SJSA1 (cell line): Measurements from ENCODE around the gene DMAC1. TPM values are rescaled to one million over a fixed set of nuclear protein-coding genes. Genes with fewer than 3 reads are reported as not detected.

Source experiments
- DNase-seq, 2 experiments: peaks; one replicate each; pipeline ENCODE4 v3.0.0-alpha.2; 2015 to 2020; ENCODE audit warnings: low spot score in 2 of 2, low read depth in 1 of 2
- H3K27ac ChIP-seq: fragments of 250-450 bp; sonication (Bioruptor Pico); 2 replicates; pipeline ENCODE4 v1.5.1; 2020; ENCODE audit warnings: mild to moderate bottlenecking, moderate library complexity
- H3K27me3 ChIP-seq: fragments of 250-450 bp; sonication (Bioruptor Pico); replicated peaks from 2 replicates; pipeline ENCODE4 v1.5.1; 2020; ENCODE audit warnings: mild to moderate bottlenecking, moderate library complexity
- H3K36me3 ChIP-seq: fragments of 250-450 bp; sonication (Bioruptor Pico); 2 replicates; pipeline ENCODE4 v1.5.1; 2020; ENCODE audit warnings: mild to moderate bottlenecking
- H3K4me1 ChIP-seq: fragments of 250-450 bp; sonication (Bioruptor Pico); replicated peaks from 2 replicates; pipeline ENCODE4 v1.6.1; 2021; ENCODE audit warnings: mild to moderate bottlenecking
- H3K4me3 ChIP-seq: fragments of 250-450 bp; sonication (Bioruptor Pico); 2 replicates; pipeline ENCODE4 v1.5.1; 2020; ENCODE audit warnings: mild to moderate bottlenecking
- H3K9me3 ChIP-seq: fragments of 250-450 bp; sonication (Bioruptor Pico); replicated peaks from 2 replicates; pipeline ENCODE4 v1.5.1; 2020; ENCODE audit warnings: mild to moderate bottlenecking
- total RNA-seq: library from RNA; depleted of rRNA; stranded (reverse); fragments of >200 nt; shearing (Covaris generic); gene quantifications from 2 replicates; pipeline ENCODE4 v1.2.3, GENCODE V29; 2014; rRNA removed

The DMAC1 gene, protein sequence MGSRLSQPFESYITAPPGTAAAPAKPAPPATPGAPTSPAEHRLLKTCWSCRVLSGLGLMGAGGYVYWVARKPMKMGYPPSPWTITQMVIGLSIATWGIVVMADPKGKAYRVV
- total RNA-seq, result 3.9 and 5.3 TPM in 2 replicates

DNA sequence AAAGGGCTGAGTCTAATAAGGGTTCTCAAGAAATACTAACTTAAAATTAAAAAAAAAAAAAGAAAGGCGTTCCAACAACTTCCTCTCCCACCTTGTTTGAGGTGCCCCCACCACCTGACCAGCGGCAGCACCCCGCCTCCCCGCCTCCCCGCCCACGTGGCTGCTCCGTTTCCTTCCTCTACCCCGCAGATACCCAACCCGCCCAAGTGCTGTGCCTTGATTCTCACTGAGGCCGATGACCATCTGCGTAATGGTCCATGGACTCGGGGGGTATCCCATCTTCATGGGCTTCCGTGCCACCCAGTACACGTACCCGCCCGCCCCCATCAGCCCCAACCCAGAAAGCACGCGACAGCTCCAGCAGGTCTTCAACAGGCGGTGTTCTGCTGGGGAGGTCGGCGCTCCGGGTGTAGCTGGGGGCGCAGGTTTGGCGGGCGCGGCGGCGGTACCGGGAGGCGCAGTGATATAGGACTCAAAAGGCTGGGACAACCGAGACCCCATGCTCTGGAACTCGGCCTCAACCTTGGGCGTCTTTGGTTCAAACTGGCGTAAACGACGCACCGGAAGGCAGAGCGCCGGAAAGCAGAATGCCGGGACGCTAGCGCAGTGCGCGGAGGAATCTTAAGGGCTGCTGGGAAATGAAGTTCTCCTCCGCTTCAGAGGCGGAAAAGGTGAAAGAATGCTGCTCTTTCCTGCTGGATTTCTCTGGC, at the start of gene DMAC1:
Gene DMAC1, minus strand, starts transcription at position 545 of the 710 bp plus-strand sequence. Its CDS starts 44 bp downstream, at position 501.
- peak; percentile 45 to 58 for DNase-seq
- Histone ChIP-seq H3K27ac (no peak within 1 kb of the TSS), H3K9me3 (no peaks in the 10 kb centered on the region), H3K4me3 (peak within 1 kb of the TSS; percentile 58), H3K4me1 (no peaks in the 10 kb centered on the region), H3K36me3 (no peaks in the 10 kb centered on the region), H3K27me3 (no peaks in the 10 kb centered on the region)

DNA sequence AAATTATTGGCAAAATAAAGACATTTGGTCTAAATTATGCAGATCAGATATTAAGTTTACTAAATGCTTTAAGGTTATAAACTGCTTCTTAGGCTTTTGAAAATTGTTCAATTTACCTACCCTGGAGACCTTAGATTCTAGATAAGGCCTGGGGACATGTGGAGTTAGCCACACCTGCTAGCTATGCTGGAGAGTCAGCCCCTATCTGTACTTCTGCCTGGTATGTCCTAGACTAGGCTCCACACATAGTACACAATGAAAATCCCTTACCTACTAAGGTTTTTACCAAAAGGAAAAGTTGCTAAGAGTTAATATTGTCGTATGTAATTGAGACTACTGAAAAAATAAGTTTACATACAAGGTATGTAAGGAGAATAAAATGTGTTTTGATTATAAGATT, 49.8 kb upstream of the DMAC1 start:
- H3K9me3 ChIP-seq, result no peaks in the 10 kb centered on the region
- DNase-seq, result no peak
- H3K36me3 ChIP-seq, result no peaks in the 10 kb centered on the region
- no peak overlapping the region for H3K4me3 ChIP-seq
- no peaks in the 10 kb centered on the region for H3K27me3 ChIP-seq
- H3K4me1 ChIP-seq, result no peaks in the 10 kb centered on the region
- H3K27ac ChIP-seq, result no peak overlapping the region

DNA sequence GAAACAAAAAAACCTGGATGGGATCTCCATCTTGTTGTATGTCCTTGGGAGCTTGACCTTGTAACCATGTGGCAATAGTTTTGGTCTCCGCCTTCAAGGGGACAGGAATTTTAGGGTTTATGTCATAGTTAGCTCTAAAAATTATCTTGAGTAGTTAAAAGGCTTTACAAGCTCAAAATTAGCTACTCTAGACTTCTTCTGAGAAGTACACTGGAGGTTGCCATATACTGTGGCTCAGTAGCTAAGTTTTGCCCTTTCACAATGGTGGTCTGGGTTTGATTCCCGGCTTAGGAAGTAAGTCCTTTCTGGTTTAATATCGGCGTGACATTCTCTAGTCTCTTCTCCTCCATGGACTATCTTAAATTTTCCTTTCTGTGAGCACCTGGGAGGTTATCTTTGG, 48.9 kb upstream of the DMAC1 start:
- Histone ChIP-seq H3K27ac (no peak overlapping the region), H3K4me1 (no peaks in the 10 kb centered on the region), H3K36me3 (no peaks in the 10 kb centered on the region), H3K27me3 (no peaks in the 10 kb centered on the region), H3K4me3 (no peak overlapping the region), H3K9me3 (no peaks in the 10 kb centered on the region)
- DNase-seq, result no peak

DNA sequence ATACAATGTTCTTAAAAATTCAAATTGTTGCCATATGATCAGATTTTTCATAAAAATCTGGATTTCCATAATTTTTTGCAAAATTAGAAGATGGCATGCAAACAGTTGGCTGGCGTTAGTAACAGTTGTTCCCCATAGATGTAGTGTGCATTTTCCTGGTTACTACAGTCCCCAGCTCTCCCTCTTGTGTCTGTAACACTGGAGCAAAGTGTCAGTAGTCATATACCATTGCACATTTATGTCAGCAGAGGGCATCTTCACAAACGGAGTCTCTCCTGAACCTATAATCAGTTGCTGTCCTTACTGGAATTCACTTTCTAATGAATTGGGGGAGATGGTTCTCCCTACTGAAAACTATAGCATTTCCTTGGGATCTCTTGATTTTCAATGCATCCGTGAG, 44.7 kb upstream of the DMAC1 start:
- DNase-seq, result no peak
- H3K27ac ChIP-seq, result no peak overlapping the region
- no peaks in the 10 kb centered on the region for H3K4me1 ChIP-seq

DNA sequence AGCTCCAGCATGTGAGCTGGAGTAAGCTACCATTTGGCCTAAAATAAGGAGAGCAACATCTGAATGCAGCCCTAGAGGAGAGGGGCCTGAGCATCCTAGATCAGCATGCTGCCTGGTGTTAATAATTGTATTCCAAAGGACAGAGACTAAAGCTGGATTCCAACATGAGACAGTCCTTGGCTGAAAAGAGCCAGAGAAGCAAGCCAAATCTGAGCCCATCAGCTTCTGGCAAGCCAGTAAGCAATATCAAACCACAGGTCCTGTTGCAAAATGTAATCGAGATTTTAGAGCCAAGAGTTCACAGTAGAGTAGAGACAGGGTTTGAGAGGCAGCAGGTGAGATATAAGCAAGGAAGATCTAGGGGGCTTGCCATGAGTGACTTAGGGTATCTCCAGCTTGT, 42.3 kb upstream of the DMAC1 start:
- Histone ChIP-seq H3K9me3 (no peaks in the 10 kb centered on the region), H3K27ac (no peak overlapping the region), H3K36me3 (no peaks in the 10 kb centered on the region), H3K4me1 (no peaks in the 10 kb centered on the region), H3K4me3 (no peak overlapping the region), H3K27me3 (no peaks in the 10 kb centered on the region)
- no peak for DNase-seq

More for the DNA sequence above, 44.7 kb upstream of the DMAC1 start:
- H3K27me3 ChIP-seq, result no peaks in the 10 kb centered on the region
- H3K4me3 ChIP-seq, result no peak overlapping the region
- H3K36me3 ChIP-seq, result no peaks in the 10 kb centered on the region
- H3K9me3 ChIP-seq, result no peaks in the 10 kb centered on the region

DNA sequence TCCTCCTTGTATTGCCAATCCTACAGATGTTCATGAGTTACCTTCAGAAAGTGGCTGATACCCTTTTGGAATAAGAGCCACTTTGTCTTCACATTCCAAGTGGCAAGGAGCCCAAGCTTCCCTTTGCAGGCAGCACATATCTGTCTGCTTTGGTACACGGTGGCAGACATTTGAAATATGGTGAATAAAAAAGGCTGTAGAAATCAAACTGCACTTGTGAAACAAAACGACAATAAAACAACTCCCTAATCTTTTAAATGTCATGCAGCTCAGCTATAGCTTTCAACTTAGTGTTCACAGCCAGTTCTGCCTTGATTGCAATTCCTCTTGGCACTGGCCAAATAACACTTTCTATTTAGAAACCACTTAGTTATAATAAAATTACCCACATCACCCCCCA, 35.0 kb upstream of the DMAC1 start:
- Histone ChIP-seq H3K9me3 (no peaks in the 10 kb centered on the region), H3K4me3 (no peak overlapping the region), H3K27ac (no peak overlapping the region), H3K36me3 (no peaks in the 10 kb centered on the region), H3K27me3 (no peaks in the 10 kb centered on the region), H3K4me1 (no peaks in the 10 kb centered on the region)
- no peak for DNase-seq

DNA sequence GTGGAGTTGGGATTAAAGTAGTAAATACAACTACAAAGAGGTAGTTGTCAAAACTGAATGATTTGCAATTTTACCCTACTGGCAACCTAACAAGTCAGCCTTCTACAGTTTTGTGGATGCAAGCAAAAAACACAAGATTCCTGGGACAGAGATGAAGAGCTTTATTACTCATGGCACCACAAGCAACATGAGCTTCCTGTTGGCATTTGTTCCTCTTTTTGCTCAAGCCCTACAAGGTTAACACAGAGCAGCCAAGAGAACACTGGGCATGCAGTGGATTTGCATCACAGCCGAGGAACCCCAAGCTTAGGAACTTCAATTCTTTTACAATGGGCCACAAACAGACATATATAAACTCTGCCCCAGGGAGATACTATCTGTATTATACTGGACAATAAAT, 28.8 kb upstream of the DMAC1 start:
- no peak for DNase-seq
- H3K9me3 ChIP-seq, result no peaks in the 10 kb centered on the region
- no peak overlapping the region for H3K4me3 ChIP-seq
- no peaks in the 10 kb centered on the region for H3K36me3 ChIP-seq
- no peak overlapping the region for H3K27ac ChIP-seq
- H3K27me3 ChIP-seq, result no peaks in the 10 kb centered on the region
- H3K4me1 ChIP-seq, result no peaks in the 10 kb centered on the region

DNA sequence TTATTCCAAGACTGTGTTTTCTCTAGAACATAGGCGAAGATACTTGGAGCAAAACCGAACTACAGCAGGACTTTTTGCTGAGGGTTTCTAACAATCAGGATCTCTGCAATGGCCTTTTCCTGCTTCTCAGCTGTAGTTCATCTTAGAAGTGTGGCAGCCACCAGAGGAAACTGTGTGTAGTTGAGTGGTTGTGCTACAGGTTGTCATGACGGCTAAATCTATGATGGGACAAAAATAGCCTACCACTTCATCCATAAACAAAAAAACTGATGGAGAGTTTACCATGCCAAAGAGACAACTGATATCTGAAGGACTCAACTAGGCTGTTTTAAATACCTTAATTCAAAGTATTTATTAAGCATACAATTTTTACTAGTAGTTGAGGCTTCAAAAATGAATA, 28.2 kb upstream of the DMAC1 start:
- DNase-seq, result no peak
- H3K4me3 ChIP-seq, result no peak overlapping the region
- H3K9me3 ChIP-seq, result no peaks in the 10 kb centered on the region
- no peaks in the 10 kb centered on the region for H3K27me3 ChIP-seq
- no peak overlapping the region for H3K27ac ChIP-seq
- H3K4me1 ChIP-seq, result no peaks in the 10 kb centered on the region
- no peaks in the 10 kb centered on the region for H3K36me3 ChIP-seq

DNA sequence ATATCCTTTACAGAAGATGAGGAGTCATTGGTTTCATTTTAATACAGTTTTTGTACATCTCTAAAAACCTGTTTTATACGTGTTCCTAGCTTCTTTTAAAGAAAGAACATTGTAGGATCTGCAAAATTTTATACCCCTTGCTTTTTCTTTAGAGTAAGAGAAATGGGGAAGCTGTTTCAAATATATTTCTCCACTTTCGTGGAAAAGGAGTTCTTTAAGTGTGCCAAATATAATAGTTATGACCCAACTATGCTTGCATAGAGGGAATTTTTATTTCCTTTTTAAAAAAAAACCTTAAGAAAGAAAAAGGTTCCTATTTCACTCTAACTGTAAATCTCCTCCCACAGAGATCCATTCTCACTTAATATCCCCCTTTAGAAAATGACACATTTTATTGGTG, 27.5 kb upstream of the DMAC1 start:
- no peak for DNase-seq
- H3K27ac ChIP-seq, result no peak overlapping the region
- H3K9me3 ChIP-seq, result no peaks in the 10 kb centered on the region
- H3K4me1 ChIP-seq, result no peaks in the 10 kb centered on the region
- no peak overlapping the region for H3K4me3 ChIP-seq
- no peaks in the 10 kb centered on the region for H3K27me3 ChIP-seq
- no peaks in the 10 kb centered on the region for H3K36me3 ChIP-seq

DNA sequence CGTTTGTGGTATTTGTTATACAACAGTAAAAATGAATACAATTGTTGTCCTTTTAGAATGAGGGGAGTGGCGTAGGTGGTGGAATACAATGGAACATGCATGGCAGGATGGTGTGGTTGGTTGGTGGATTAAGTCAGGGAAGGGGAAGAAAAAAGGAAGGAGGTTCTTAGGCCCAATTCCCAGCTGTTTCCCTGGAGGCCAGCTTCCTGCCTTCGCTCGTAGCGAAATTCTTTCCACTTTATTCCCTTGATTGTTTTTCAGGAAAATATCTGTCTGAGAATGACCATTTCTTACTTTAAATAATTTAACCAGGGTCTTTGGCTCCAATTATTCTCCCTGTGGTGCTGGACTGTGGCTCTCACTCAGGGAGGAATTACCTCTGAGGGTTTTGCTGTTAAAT, 24.1 kb upstream of the DMAC1 start:
- no peaks in the 10 kb centered on the region for H3K4me1 ChIP-seq
- no peaks in the 10 kb centered on the region for H3K9me3 ChIP-seq
- no peaks in the 10 kb centered on the region for H3K36me3 ChIP-seq
- no peaks in the 10 kb centered on the region for H3K27me3 ChIP-seq
- H3K4me3 ChIP-seq, result no peak overlapping the region
- no peak overlapping the region for H3K27ac ChIP-seq
- DNase-seq, result no peak

DNA sequence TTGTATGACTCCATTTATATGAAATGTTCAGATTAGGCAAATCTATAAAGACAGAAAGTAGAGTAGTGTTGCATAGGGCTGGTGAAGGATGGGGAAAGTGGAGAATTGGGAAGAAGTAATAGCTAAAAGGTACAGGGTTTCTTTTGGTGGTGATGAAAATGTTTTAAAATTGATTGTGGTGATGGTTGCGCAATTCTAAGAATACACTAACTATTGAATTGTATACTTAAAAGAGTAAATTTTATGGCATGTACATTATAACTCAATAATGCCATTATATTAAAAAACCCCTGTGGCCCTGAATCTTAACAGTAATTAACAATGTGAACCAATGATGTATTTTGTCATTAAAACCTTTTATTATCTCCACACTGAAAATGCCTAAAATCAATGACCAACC, 20.4 kb upstream of the DMAC1 start:
- Histone ChIP-seq H3K9me3 (no peaks in the 10 kb centered on the region), H3K36me3 (no peaks in the 10 kb centered on the region), H3K27me3 (no peaks in the 10 kb centered on the region), H3K4me1 (no peaks in the 10 kb centered on the region), H3K4me3 (no peak overlapping the region), H3K27ac (no peak overlapping the region)
- no peak for DNase-seq

DNA sequence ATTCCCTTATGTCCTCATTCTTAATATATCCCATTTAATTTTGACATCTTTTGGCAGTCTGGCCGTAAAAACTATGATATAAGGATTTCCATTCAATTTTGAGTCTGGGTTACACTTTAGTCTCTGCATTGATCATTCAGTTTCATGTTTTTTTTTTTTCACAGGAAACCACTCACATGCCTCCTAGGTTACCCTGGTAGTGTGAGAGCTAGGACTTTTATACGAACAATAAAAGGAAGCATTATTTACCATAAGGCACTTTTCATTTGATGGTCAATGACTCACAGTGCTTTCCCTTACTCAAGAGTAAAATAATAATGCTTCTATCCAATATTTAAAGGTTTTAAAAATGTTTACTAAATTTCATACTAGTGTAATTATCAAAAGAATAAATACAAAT, 16.4 kb upstream of the DMAC1 start:
- Histone ChIP-seq H3K9me3 (no peaks in the 10 kb centered on the region), H3K4me3 (no peak overlapping the region), H3K27ac (no peak overlapping the region), H3K36me3 (no peaks in the 10 kb centered on the region), H3K27me3 (no peaks in the 10 kb centered on the region), H3K4me1 (no peaks in the 10 kb centered on the region)
- no peak for DNase-seq

DNA sequence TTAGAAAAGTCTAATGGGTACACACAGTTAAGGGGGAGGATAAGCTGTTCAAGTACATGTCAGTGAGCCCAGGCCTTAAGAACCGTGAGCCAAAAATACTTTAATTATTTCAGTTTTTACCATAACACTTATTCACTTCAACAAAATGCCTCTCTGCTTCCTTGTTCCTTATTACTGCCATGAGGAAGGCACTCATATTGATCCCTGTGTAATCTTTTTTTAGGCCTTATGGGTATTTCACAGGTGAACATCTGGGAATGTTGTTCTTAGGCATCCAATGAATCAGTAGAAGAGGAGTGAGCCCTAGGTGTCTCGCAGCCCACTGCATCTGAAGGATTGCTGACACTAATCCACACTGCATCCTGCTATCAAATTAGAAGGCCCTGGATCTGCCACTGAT, 13.5 kb upstream of the DMAC1 start:
- no peak for DNase-seq
- H3K36me3 ChIP-seq, result no peaks in the 10 kb centered on the region
- no peaks in the 10 kb centered on the region for H3K9me3 ChIP-seq
- H3K27me3 ChIP-seq, result no peaks in the 10 kb centered on the region
- no peak overlapping the region for H3K27ac ChIP-seq
- H3K4me1 ChIP-seq, result no peaks in the 10 kb centered on the region
- H3K4me3 ChIP-seq, result no peak overlapping the region

DNA sequence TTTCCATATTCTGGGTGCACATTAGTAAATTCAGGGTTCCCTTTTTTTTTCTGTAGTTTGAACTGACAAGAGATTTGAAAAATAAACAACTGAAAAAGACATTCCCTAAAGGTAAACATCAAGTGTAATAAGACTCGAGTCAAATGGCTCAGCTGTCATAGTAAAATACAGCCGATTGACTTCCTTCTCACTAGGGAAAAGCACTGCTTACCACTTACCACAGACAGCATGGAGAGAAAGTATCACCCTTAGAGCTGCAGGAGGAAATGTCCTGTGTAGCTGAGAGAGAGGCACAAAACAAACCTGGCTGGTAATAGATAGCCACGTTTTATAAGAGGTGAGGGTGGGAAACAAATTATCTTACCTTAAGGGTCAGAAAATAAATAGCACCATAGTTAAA, 12.1 kb upstream of the DMAC1 start:
- DNase-seq, result no peak
- Histone ChIP-seq H3K9me3 (no peaks in the 10 kb centered on the region), H3K4me3 (no peak overlapping the region), H3K27me3 (no peaks in the 10 kb centered on the region), H3K4me1 (no peaks in the 10 kb centered on the region), H3K27ac (no peak overlapping the region), H3K36me3 (no peaks in the 10 kb centered on the region)

DNA sequence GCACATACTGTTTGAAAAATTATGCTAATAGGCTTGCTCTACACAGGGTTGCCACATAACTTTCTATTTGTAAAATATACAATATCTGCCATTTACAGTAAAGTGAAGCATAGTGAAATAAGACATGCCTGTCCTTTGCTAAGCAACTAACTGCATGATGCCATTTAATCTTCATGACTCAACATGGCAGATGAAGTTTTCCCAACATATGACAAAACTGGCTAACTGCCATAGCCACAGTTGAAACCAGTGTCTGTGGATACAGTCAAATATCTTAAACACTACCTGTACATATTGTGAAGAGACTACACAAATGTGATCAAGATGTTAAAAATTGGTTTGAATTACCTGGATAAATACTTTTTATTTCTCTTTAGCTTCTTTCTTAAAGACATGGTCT, 3.1 kb upstream of the DMAC1 start:
- Histone ChIP-seq H3K36me3 (no peaks in the 10 kb centered on the region), H3K4me1 (no peaks in the 10 kb centered on the region), H3K4me3 (no peak overlapping the region), H3K27ac (no peak overlapping the region), H3K9me3 (no peaks in the 10 kb centered on the region), H3K27me3 (no peaks in the 10 kb centered on the region)
- DNase-seq, result no peak
